Vagina (tissue), 2 donors: ENCODE measurements around the gene TGFBR2.

Experiments
- POLR2A ChIP-seq, 2 donors: fragments of 450-650 bp; IDR thresholded peaks; one replicate each; pipeline ENCODE4 v1.6.1; 2017; ENCODE audit warnings: antibody characterized with exemption in 2 of 2, mild to moderate bottlenecking in 2 of 2, moderate library complexity in 2 of 2
- POLR2AphosphoS5 ChIP-seq, 2 donors: sonication (generic); formaldehyde crosslinking; IDR thresholded peaks; one replicate each; pipeline ENCODE4 v1.9.0; 2017; ENCODE audit warnings: antibody characterized with exemption in 2 of 2, mild to moderate bottlenecking in 2 of 2, low read depth in 1 of 2; ENCODE audit not compliant: insufficient read depth in 1 of 2
- TF ChIP-seq, protein P1 (sequence below), 3 experiments: fragments of 450-650 bp in 2 of 3; fragments of 200-600 bp in 1 of 3; sonication (generic) in 1 of 3; IDR thresholded peaks; one replicate each; pipeline ENCODE4 v1.5.1; 2017 to 2019; ENCODE audit warnings: antibody characterized with exemption in 3 of 3, mild to moderate bottlenecking in 2 of 3, moderate library complexity in 2 of 3

DNA sequence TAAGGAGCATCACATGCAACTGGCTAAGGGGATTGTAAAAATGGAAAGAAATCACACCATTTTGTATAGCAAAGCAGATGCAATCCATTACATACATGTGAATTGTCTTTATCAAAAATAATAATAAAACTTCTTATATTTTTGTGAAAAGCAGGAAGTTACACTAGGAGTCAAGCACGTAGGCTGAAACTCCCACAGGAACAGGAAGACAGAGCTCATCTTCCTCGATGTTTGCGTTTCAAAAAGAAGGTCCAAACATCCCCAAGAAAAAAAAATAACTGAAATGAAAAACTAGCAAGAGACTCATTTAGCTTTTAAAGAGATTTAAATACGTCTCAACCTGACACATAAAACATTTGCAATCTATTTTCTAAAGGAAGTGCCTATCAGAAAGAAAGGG, 106.6 kb downstream of the TGFBR2 start:
- TF ChIP-seq, protein P1, sequence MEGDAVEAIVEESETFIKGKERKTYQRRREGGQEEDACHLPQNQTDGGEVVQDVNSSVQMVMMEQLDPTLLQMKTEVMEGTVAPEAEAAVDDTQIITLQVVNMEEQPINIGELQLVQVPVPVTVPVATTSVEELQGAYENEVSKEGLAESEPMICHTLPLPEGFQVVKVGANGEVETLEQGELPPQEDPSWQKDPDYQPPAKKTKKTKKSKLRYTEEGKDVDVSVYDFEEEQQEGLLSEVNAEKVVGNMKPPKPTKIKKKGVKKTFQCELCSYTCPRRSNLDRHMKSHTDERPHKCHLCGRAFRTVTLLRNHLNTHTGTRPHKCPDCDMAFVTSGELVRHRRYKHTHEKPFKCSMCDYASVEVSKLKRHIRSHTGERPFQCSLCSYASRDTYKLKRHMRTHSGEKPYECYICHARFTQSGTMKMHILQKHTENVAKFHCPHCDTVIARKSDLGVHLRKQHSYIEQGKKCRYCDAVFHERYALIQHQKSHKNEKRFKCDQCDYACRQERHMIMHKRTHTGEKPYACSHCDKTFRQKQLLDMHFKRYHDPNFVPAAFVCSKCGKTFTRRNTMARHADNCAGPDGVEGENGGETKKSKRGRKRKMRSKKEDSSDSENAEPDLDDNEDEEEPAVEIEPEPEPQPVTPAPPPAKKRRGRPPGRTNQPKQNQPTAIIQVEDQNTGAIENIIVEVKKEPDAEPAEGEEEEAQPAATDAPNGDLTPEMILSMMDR (IDR thresholded peaks at IDR 0.05), result no peak
- TF ChIP-seq POLR2A (IDR thresholded peaks at IDR 0.05) (no peak), POLR2AphosphoS5 (IDR thresholded peaks at IDR 0.05; ENCODE audit: insufficient read depth in 1 of 2, low read depth in 1 of 2) (no peak)
